ENCODE measurements around the gene PRCC. TPM values are rescaled to one million over a fixed set of nuclear protein-coding genes. Genes with fewer than 3 reads are reported as not detected.

PRCC gene
- total RNA-seq, 6 experiments from 2014 or later: 67.0 to 79.3 (median 71.5) TPM

DNA sequence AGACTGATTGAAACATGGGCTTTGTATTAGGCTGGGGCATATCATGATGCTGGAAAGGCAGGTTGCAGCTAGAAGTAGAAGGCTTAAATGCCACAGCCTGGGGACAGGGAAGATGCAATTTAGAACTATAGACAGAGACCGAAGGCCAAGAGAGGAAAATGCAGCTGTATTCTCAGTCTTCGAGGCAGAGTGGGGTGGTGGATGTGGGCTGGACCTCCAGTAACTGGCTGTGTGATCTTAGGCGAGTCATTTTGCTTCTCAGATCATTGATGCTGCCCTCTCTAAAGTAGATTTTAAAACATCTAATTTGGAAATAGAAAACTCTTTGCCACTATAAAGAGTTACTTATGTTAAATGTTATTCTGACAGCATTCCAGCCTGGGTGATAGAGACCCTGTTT, 67.0 kb downstream of the PRCC start:
- Mint-ChIP-seq H3K27me3 (ENCODE audit: insufficient read depth) (peaks cover 50% of the 10 kb centered on the region), H3K9me3 (no peaks in the 10 kb centered on the region), H3K4me1 (ENCODE audit: low read depth) (no peaks in the 10 kb centered on the region), H3K4me3 (no peak overlapping the region), H3K27ac (no peak overlapping the region), H3K36me3 (ENCODE audit: low read depth) (no peaks in the 10 kb centered on the region)
- DNase-seq: no peak
- TF ChIP-seq, protein P1, sequence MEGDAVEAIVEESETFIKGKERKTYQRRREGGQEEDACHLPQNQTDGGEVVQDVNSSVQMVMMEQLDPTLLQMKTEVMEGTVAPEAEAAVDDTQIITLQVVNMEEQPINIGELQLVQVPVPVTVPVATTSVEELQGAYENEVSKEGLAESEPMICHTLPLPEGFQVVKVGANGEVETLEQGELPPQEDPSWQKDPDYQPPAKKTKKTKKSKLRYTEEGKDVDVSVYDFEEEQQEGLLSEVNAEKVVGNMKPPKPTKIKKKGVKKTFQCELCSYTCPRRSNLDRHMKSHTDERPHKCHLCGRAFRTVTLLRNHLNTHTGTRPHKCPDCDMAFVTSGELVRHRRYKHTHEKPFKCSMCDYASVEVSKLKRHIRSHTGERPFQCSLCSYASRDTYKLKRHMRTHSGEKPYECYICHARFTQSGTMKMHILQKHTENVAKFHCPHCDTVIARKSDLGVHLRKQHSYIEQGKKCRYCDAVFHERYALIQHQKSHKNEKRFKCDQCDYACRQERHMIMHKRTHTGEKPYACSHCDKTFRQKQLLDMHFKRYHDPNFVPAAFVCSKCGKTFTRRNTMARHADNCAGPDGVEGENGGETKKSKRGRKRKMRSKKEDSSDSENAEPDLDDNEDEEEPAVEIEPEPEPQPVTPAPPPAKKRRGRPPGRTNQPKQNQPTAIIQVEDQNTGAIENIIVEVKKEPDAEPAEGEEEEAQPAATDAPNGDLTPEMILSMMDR (IDR thresholded peaks at IDR 0.05): no peak

DNA sequence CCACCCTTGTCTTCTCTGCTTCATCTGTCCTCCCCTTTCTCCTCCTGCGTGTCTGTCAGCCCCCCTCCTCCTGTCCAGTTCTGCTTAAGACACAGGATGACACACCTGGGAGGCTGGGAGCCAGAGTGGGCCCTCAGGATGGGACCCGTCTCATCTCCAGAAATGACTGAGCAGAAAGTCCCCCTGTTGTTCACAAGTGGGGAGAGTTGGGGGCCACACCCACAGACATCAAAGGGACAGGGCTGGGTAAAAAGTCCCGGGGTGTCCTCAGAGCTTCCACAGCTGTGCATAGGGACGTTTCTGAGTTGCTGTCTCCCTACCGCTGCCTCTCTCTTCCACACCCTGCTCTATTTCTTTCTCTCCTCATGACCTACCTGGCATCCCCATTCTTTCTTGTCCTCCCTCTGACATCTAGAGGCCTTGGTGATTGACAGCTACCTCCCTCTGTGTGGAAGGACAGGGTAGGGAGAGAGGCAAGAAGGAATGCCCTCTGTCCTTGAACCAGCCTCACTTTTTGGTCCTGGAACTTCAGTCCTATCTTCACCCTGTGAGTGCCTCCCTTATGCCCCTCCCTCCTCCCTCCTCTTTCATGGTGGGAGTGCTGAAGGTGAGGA, 68.8 kb downstream of the PRCC start:
- no peak for DNase-seq
- no peaks in the 10 kb centered on the region for H3K4me1 Mint-ChIP-seq (ENCODE audit: low read depth)
- H3K36me3 Mint-ChIP-seq (ENCODE audit: low read depth): no peaks in the 10 kb centered on the region
- H3K27ac Mint-ChIP-seq: no peak overlapping the region
- H3K4me3 Mint-ChIP-seq: no peak overlapping the region
- TF ChIP-seq, protein P1 (IDR thresholded peaks at IDR 0.05): no peak
- H3K27me3 Mint-ChIP-seq (ENCODE audit: insufficient read depth): peaks cover 53% of the 10 kb centered on the region
- no peaks in the 10 kb centered on the region for H3K9me3 Mint-ChIP-seq

DNA sequence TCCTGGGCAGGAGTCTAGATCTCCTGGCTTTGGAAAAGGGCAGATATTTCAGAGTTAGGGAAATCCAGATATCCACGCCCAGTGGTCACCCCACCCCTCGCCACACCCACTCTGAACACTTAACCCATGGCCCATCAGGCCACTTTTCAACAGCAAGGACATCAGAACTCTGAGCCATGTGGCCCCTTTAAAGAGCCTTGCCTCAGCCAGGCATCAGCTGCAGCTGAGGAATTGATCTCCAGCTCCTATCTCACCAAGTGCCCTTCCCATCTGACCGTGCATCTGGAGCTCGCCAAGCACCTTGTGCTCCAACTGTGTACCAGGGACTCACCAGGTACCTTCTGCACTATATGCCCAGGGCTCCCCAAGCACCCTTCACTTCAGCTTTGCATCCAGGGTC, 69.6 kb downstream of the PRCC start:
- TF ChIP-seq, protein P1 (IDR thresholded peaks at IDR 0.05): no peak
- Mint-ChIP-seq H3K9me3 (no peaks in the 10 kb centered on the region), H3K36me3 (ENCODE audit: low read depth) (no peaks in the 10 kb centered on the region), H3K27me3 (ENCODE audit: insufficient read depth) (peaks cover 49% of the 10 kb centered on the region), H3K27ac (no peak overlapping the region), H3K4me3 (no peak overlapping the region), H3K4me1 (ENCODE audit: low read depth) (no peaks in the 10 kb centered on the region)
- no peak for DNase-seq

DNA sequence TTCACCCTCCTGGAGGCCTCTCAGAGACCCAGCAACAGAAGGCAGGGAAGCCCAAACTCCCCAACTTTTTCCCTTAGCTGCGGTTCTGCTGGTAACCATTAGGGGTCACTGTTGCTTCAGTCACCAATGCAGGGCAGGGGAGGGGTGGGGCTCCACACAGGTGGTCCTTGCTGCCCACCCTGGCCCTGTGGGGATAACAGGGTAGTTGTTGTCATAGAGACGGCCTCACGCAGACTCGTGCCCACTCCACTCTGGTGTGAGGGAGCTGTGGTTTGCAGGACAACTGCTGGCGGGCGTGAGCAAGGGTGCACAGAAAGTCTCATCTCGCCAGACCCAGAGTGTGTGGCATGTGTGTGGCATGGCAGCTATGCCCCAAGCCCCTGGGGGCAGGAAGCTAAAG, 71.6 kb downstream of the PRCC start:
- no peaks in the 10 kb centered on the region for H3K36me3 Mint-ChIP-seq (ENCODE audit: low read depth)
- TF ChIP-seq, protein P1 (IDR thresholded peaks at IDR 0.05): peak; percentile 92
- H3K27ac Mint-ChIP-seq: no peak overlapping the region
- no peak overlapping the region for H3K4me3 Mint-ChIP-seq
- H3K9me3 Mint-ChIP-seq: no peaks in the 10 kb centered on the region
- DNase-seq: no peak
- H3K27me3 Mint-ChIP-seq (ENCODE audit: insufficient read depth): peaks cover 42% of the 10 kb centered on the region
- H3K4me1 Mint-ChIP-seq (ENCODE audit: low read depth): no peaks in the 10 kb centered on the region

DNA sequence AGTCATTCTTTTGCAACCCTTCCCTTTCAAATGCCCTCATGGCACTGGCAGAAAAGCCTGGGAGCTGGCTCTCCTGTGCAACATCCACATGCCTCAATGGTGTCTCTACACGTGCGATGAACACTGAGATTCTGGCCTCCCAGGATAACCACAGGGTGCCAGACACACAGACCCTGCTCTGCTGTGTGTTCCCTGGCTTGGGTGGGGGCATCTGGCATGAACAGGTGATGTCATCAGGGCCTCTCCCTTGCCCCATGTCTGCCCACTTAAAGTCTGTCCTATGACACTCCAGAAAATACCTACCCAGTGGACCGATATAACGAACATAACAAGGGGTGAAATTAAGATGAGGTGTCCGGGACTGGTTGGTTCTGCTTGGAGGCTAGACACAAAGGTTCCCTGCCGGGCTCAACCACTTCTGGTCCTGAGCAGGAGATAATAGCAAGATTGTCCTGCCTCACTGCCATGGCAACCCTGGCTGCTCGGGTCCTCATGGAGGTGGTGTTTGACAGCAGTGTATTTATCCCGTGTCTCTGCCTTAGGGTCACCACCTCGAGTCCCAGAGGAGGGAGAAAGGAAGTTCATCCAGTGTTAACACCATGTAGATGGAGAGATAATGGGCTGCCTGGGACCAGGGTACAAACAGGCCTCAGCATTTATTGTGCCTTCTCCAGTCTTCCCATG, 72.2 kb downstream of the PRCC start:
- DNase-seq: no peak

More for the DNA sequence above, 72.2 kb downstream of the PRCC start:
- TF ChIP-seq, protein P1 (IDR thresholded peaks at IDR 0.05): no peak
- no peaks in the 10 kb centered on the region for H3K9me3 Mint-ChIP-seq
- H3K36me3 Mint-ChIP-seq (ENCODE audit: low read depth): no peaks in the 10 kb centered on the region
- no peak overlapping the region for H3K27ac Mint-ChIP-seq
- no peaks in the 10 kb centered on the region for H3K4me1 Mint-ChIP-seq (ENCODE audit: low read depth)
- peaks cover 41% of the 10 kb centered on the region for H3K27me3 Mint-ChIP-seq (ENCODE audit: insufficient read depth)
- H3K4me3 Mint-ChIP-seq: no peak overlapping the region

Data from HFFc6 (cell line).